Pancreas (tissue), 10 donors: ENCODE measurements around the gene HDHD5. TPM values are rescaled to one million over a fixed set of nuclear protein-coding genes. Genes with fewer than 3 reads are reported as not detected.

Source experiments
- ATAC-seq, 4 donors: fragments of 200-7000 bp; cut with Tn5 transposase; one replicate each; pipeline versions ENCODE4 v1.8.0 to v1.9.1; 2020; ENCODE audit warnings: mild to moderate bottlenecking in 4 of 4, moderate library complexity in 4 of 4
- DNase-seq, 6 donors: peaks; one replicate each; pipeline ENCODE4 v3.0.0-alpha.2; 2020
- FAIRE-seq: peaks from 2 replicates; lab custom pipeline; 2012; peaks lifted over from hg19 to GRCh38; lab: Jason Lieb, UNC
- H3K27ac ChIP-seq, 4 donors: fragments of 200-600 bp; sonication (generic); 1 replicate in 3 of 4; 2 replicates in 1 of 4; pipeline versions ENCODE4 v1.5.0 to v1.8.0; 2020
- H3K27me3 ChIP-seq, 4 donors: fragments of 200-600 bp; one replicate each; pipeline ENCODE4 v1.8.0; 2021
- H3K36me3 ChIP-seq, 3 donors: fragments of 200-600 bp; sonication (generic) in 1 of 3; one replicate each; pipeline versions ENCODE4 v1.5.0 to v1.8.0; 2020 to 2021
- H3K4me1 ChIP-seq, 3 donors: fragments of 200-600 bp; one replicate each; pipeline ENCODE4 v1.8.0; 2021
- H3K4me3 ChIP-seq, 4 donors: fragments of 200-600 bp; sonication (generic) in 2 of 4; one replicate each; pipeline versions ENCODE4 v1.5.0 to v1.8.0; 2020 to 2021
- H3K9me3 ChIP-seq, 4 donors: fragments of 200-600 bp; one replicate each; pipeline ENCODE4 v1.8.0; 2021
- WGBS, 2 donors: extraction: QIAGEN DNeasy Blood & Tissue Kit; methylation state at CpG; one replicate each; pipeline ENCODE4 v1.1.7; 2013; 5-methylcytosine and 5-hydroxymethylcytosine counted together
- intact Hi-C, 3 donors: fragments of 100-400 bp; cut with DNase I; formaldehyde crosslinking; loops; one replicate each; pipeline versions ENCODE4 v1.11.1 to v1.14.2; 2022
- polyA plus RNA-seq, 2 donors: library from polyadenylated mRNA; stranded (reverse); fragments of 200-250 nt; gene quantifications; one replicate each; pipeline ENCODE4 v1.2.3, GENCODE V29; 2013
- total RNA-seq, 6 donors: library from RNA; stranded (reverse); fragmentation: NEBNext Ultra II Directional in 4 of 6; extraction: Animal tissue kit (Norgen Biotek cat#: 25700) in 4 of 6; gene quantifications; one replicate each; pipeline versions ENCODE4 v1.2.1 to v1.2.4, GENCODE V29; 2021 to 2023
- TF ChIP-seq, protein P1 (sequence below), 4 donors: fragments of 200-600 bp; sonication (generic) in 3 of 4; IDR thresholded peaks; one replicate each; pipeline versions ENCODE4 v1.5.0 to v1.8.0; 2021; ENCODE audit warnings: antibody characterized with exemption in 4 of 4
- donor health status: healthy with polysubstance abuse.
- donor health status: DM: no; HTN: no; CAD: no; lungs with moderate emphysema.
- donor health status: DM: no; HTN: no; CAD: no.
- donor health status: control.
- donor health status: control.
- donor health status: Bipolar disorder and iron deficiency.
- donor health status: DM: yes; HTN: yes; CAD: no.
- donor health status: DM: no; HTN: no; CAD: no.
- donor health status: DM: no; HTN: no; CAD: no.
- donor health status: DM: yes; HTN: yes; CAD: no.

HDHD5 gene
- total and polyA plus RNA-seq, 8 donors: 10.5 to 43.6 (median 17.0) TPM

DNA sequence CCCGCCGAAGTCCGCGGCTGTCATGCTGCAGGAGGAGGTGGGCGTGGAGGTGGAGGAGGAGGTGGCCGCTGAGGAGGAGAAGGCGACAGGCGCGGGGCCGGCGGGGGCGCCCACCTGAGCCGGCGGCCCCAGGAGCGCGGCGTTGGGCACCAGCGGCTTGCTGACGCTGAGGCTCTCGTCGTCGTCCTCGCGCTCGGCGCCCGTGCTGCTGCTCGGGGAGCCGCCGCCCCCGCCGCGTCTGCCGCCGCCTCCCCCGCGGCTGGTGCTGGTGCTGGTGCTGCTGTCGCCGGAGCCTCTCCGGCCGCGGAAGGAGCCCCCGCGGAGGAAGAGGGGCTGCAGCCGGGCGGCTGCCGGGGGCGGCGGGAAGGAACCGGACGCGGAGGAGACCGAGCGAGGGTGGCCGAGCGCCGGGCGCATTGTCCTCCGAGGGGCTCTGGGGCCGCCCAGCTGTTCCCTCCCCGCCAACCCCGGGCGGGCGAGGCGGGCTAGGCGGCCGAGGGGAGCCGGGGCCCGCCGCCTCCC is 38.3 kb downstream of the HDHD5 start:
- intact Hi-C loops: no loop called here
- WGBS, 2 donors: 1% methylated on average over 17 to 70 of the region's 70 CpGs
- FAIRE-seq (no peak), DNase-seq (peak in 3 of 6 donors; percentile 7 to 63 (median 35)), ATAC-seq (peak; percentile 5 to 49 (median 19))
- Histone ChIP-seq H3K36me3 (no peaks in the 10 kb centered on the region), H3K4me1 (no peaks in the 10 kb centered on the region), H3K4me3 (peak overlapping the region; percentile 40 to 84 (median 52)), H3K27ac (no peak overlapping the region), H3K27me3 (peaks cover 0 to 4% (median 0%) of the 10 kb centered on the region in 4 donors), H3K9me3 (no peaks in the 10 kb centered on the region)
- TF ChIP-seq, protein P1, sequence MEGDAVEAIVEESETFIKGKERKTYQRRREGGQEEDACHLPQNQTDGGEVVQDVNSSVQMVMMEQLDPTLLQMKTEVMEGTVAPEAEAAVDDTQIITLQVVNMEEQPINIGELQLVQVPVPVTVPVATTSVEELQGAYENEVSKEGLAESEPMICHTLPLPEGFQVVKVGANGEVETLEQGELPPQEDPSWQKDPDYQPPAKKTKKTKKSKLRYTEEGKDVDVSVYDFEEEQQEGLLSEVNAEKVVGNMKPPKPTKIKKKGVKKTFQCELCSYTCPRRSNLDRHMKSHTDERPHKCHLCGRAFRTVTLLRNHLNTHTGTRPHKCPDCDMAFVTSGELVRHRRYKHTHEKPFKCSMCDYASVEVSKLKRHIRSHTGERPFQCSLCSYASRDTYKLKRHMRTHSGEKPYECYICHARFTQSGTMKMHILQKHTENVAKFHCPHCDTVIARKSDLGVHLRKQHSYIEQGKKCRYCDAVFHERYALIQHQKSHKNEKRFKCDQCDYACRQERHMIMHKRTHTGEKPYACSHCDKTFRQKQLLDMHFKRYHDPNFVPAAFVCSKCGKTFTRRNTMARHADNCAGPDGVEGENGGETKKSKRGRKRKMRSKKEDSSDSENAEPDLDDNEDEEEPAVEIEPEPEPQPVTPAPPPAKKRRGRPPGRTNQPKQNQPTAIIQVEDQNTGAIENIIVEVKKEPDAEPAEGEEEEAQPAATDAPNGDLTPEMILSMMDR (IDR thresholded peaks at IDR 0.05): no peak

DNA sequence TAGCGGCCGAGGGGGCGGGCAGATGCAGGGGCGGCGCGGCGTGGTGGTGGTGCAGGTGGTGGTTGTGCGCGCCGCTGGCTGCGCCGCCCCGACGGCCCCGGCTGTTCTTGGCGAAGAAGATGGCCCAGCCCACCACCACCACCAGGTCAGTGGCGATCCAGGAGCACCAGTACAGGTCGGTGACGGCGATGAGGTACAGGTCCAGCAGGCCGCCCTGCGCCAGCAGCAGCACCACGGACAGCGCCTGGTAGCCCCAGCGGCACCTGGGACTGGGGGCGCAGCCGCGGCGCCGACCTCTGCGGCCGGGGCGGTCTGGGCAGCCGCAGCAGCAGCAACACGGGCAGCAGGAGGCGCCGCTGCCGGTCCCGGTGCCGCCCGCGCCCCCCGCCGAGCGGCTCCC is 38.8 kb downstream of the HDHD5 start:
- Histone ChIP-seq H3K9me3 (no peaks in the 10 kb centered on the region), H3K36me3 (no peaks in the 10 kb centered on the region), H3K4me3 (peak overlapping the region in 2 of 4 donors; percentile 63 to 84), H3K4me1 (no peaks in the 10 kb centered on the region), H3K27ac (no peak overlapping the region), H3K27me3 (peaks cover 0 to 4% (median 0%) of the 10 kb centered on the region in 4 donors)
- TF ChIP-seq, protein P1 (IDR thresholded peaks at IDR 0.05): no peak
- whole genome bisulfite sequencing, 2 donors: 1 to 4% methylated on average over 16 to 45 of the region's 45 CpGs
- FAIRE-seq (no peak), DNase-seq (peak; percentile 55 to 90 (median 72)), ATAC-seq (peak; percentile 60 to 79 (median 69))
- intact Hi-C loops: no loop called here

DNA sequence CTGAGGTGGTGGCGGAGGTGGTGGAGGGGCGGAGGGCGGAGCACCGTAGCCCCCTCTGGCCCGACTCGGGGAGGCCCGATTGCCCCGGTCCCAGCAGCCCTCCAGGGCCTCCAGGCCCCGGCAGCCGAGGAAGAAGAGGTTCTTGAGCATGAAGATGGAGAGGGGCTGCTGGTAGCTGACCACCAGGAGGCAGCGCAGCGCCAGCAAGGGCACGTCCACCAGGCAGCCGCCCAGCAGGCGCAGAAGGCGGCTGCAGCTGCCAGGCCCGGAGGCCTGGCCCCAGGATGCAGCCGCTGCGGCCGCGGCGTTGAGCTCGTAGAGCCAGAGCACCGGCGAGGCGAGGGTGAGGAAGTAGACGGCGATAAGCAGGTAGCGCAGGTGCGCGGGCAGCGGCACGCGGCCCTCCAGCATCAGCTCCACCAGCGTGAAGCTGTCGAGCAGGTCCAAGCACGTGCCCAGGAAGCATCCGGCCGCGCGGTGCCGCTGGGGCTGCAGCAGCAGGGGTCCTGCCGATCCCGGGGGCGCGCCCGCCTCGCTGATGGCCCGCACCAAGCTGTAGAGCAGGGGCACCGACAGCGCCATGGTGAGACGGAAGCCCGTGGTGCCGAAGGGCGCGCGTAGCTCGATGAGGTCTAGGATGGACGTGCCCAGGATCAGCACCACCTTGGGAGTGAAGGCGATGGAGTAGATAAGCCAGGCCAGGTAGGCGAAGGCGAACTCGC is 39.4 kb downstream of the HDHD5 start:
- H3K4me1 ChIP-seq: no peaks in the 10 kb centered on the region
- peak in 5 of 6 donors; percentile 9 to 74 (median 49) for DNase-seq
- H3K4me3 ChIP-seq: no peak overlapping the region
- peak in 1 of 4 donors; percentile 30 for ATAC-seq
- TF ChIP-seq, protein P1 (IDR thresholded peaks at IDR 0.05): peak in 2 of 4 donors; percentile 7 to 21
- FAIRE-seq: no peak
- 21 to 31% methylated on average over 50 to 63 of the region's 63 CpGs for WGBS, 2 donors
- H3K27me3 ChIP-seq: peaks cover 0 to 4% (median 0%) of the 10 kb centered on the region in 4 donors
- intact Hi-C loops: no loop called here
- no peak overlapping the region for H3K27ac ChIP-seq
- H3K9me3 ChIP-seq: no peaks in the 10 kb centered on the region
- no peaks in the 10 kb centered on the region for H3K36me3 ChIP-seq

DNA sequence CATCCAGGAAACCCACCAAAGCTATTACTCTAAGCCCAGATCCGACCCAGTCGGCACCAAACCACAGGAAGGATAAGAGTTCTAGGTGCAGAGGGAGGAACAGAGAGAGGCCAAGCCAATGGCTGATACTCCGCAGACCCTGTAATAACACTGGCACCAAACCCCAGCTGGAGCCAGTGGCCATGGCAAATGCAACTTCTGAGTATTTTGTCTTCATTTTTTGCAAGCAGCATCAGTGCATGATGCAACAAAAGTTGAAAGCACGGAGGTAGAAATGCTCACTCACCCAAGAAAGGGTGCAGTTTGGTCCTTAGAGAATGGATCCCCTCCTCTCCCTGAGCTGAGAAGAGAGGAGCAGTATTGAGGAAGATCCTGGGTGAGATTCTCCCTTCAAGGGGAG is 40.7 kb downstream of the HDHD5 start:
- Histone ChIP-seq H3K27ac (no peak overlapping the region), H3K9me3 (no peaks in the 10 kb centered on the region), H3K27me3 (peaks cover 0 to 4% (median 0%) of the 10 kb centered on the region in 4 donors), H3K4me3 (no peak overlapping the region), H3K4me1 (no peaks in the 10 kb centered on the region), H3K36me3 (no peaks in the 10 kb centered on the region)
- TF ChIP-seq, protein P1 (IDR thresholded peaks at IDR 0.05): no peak
- no peak for DNase-seq
- FAIRE-seq: no peak
- no peak for ATAC-seq
- WGBS, 2 donors: 73 to 76% methylated on average over 4 of the region's 4 CpGs
- intact Hi-C loops: no loop called here

DNA sequence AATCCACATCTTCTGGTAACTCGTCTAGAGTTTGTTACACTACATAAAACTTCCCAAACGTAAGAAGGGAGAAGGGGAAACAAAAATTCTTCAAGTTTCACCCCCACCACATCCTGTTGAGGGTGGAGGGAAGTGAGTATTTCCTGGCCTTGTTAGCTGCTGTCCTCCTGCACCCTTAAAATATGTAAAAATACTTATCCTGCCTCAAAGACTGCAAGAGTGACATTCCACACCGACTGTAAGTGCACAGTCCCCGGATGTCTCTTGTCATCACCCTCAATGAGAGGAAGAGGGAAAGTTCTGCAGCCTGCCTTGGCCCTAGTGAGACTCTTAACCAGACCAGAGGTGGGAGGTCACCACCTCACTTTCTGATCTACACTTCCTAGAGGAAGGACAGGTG is 41.2 kb downstream of the HDHD5 start:
- no peaks in the 10 kb centered on the region for H3K4me1 ChIP-seq
- H3K36me3 ChIP-seq: no peaks in the 10 kb centered on the region
- WGBS, 2 donors: 48 to 54% methylated on average over 4 of the region's 4 CpGs
- DNase-seq (no peak), FAIRE-seq (no peak), ATAC-seq (no peak)
- H3K27me3 ChIP-seq: peaks cover 0 to 4% (median 0%) of the 10 kb centered on the region in 4 donors
- TF ChIP-seq, protein P1 (IDR thresholded peaks at IDR 0.05): no peak
- no peak overlapping the region for H3K4me3 ChIP-seq
- H3K27ac ChIP-seq: no peak overlapping the region
- intact Hi-C loops: no loop called here
- H3K9me3 ChIP-seq: no peaks in the 10 kb centered on the region
